ENCODE measurements around the gene BTAF1.

DNA sequence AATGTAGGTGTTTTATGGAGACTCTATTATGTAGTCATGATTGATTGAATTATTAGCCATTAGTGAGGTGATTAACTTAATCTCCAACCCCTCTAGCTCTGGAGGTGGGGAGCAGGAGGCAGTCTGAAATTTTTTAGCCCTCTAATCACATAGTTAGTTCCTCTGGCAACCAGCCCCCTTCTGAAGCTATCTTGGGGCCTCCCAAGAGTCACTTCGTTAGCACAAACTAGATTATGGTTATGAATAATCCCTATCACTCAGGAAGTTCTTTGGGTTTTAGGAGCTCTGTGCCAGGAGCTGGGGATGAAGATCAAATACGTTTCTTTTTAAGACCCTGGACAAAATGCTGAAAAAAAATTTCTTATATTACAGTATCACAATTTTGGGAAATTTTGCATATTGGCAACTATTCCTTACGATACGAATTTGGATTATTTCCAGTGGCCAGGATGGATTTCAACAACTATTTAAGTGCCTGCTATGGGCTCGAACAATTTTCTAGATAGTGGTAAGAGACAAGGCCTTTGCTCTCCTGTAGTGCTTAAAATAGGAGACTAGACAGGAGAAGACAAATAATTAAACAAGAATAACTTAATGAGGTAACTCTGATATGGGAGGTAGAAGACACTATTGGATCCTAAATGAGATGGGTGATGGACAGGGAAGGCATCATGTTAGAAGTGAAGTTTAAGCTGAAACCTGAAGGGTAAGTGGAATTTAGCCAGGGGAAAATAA, 52.9 kb downstream of the BTAF1 start:
- TF ChIP-seq CREB1 (CRISPR knock-in tag; IDR thresholded peaks at IDR 0.05; ENCODE audit: low read depth) (no peak), CTCF (conservative IDR thresholded peaks at IDR 0.05; ENCODE audit: low read depth in 2 of 2) (no peak), POLR2AphosphoS5 (IDR thresholded peaks at IDR 0.05; ENCODE audit: low read depth) (no peak), JUNB (IDR thresholded peaks at IDR 0.05; ENCODE audit: unreplicated experiment) (no peak), EZH2 (IDR thresholded peaks at IDR 0.05; ENCODE audit: low read depth, unreplicated experiment) (no peak), ZNF114 (CRISPR knock-in tag; IDR thresholded peaks at IDR 0.05) (no peak), EZH2phosphoT487 (IDR thresholded peaks at IDR 0.05; ENCODE audit: unreplicated experiment) (no peak), NANOG (IDR thresholded peaks at IDR 0.05; ENCODE audit: borderline replicate concordance) (no peak)
- TF ChIP-seq, protein P1, sequence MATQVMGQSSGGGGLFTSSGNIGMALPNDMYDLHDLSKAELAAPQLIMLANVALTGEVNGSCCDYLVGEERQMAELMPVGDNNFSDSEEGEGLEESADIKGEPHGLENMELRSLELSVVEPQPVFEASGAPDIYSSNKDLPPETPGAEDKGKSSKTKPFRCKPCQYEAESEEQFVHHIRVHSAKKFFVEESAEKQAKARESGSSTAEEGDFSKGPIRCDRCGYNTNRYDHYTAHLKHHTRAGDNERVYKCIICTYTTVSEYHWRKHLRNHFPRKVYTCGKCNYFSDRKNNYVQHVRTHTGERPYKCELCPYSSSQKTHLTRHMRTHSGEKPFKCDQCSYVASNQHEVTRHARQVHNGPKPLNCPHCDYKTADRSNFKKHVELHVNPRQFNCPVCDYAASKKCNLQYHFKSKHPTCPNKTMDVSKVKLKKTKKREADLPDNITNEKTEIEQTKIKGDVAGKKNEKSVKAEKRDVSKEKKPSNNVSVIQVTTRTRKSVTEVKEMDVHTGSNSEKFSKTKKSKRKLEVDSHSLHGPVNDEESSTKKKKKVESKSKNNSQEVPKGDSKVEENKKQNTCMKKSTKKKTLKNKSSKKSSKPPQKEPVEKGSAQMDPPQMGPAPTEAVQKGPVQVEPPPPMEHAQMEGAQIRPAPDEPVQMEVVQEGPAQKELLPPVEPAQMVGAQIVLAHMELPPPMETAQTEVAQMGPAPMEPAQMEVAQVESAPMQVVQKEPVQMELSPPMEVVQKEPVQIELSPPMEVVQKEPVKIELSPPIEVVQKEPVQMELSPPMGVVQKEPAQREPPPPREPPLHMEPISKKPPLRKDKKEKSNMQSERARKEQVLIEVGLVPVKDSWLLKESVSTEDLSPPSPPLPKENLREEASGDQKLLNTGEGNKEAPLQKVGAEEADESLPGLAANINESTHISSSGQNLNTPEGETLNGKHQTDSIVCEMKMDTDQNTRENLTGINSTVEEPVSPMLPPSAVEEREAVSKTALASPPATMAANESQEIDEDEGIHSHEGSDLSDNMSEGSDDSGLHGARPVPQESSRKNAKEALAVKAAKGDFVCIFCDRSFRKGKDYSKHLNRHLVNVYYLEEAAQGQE (IDR thresholded peaks at IDR 0.05; ENCODE audit: unreplicated experiment): no peak

All from GM23338 (cell line).